Non-pigmented ciliary epithelial cell (primary cell): Measurements from ENCODE around the gene ENDOU.

Experiments
- DNase-seq: peaks from one replicate; pipeline ENCODE4 v3.0.0-alpha.2; 2010; ENCODE audit warnings: low read depth

Gene ENDOU

DNA sequence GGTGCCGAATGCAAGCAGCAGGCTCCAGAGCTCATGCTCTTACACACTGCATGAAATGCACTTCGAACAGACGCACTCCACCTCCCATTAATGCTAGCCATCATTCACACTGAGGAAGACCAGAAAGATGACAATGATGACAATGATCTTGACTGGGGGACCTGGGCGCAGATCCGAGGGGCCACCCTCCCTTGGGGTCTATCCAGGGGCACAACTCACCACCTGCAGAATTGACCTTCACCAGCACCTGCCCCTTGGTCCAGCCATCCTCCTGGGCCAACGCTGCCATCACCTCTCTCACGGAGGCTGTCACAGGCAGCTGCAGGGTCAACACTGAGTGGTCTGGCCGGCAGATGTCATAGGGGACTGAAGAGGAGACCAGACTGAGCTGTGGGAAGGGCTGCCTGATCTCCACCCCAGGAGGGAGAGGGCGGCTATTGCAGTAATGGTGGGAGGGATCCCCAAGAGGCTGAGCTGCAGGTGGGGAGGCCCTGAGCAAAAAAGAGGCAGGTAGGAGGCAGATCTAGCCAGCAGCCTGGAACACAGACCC is 18.1 kb upstream of the ENDOU start:
- no peak for DNase-seq

DNA sequence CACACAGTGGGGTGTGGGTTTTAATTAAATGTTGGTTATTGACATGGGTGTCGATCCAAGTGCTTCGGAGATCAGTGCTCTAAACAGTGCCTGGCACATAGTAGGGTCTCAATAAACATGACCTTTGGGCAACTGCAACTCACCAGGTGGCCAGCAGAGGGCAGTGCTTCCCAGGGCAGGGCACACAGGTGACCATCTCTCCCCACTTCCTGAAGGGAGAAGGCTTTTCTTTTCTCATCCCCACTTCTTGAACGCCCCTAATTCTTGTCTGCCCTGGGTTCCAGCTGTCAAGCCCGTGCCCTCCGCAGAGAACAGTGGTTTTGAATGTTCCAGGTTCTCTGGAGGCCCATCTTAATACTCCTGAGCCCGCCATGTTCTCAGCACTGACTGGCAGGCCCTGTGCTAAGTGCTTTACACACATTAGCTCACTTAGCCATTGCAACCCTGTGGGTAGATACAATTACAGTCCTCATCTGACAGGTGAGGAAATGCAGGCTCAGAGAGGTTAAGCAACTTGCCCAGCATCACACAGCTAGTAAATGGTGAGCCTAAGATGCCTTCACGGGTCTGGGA is 17.0 kb upstream of the ENDOU start:
- no peak for DNase-seq

DNA sequence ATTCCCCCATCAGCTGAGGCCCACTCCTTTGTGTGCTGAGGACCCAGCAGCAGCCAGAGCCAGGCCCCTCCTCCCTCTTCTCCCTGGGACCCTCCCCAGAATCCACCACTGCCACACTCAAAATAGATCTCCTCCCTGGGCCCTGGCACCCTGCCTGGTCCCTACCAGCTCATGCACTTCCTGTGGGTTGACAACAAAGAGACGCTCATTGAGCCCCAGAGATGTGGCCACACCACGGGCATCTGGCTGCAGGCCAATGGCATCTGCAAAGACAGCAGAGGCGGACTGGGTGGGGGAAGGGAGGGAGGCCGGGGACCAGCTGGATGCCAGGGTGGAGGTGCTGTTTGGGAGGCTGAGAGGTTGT is 16.0 kb upstream of the ENDOU start:
- DNase-seq, result no peak

DNA sequence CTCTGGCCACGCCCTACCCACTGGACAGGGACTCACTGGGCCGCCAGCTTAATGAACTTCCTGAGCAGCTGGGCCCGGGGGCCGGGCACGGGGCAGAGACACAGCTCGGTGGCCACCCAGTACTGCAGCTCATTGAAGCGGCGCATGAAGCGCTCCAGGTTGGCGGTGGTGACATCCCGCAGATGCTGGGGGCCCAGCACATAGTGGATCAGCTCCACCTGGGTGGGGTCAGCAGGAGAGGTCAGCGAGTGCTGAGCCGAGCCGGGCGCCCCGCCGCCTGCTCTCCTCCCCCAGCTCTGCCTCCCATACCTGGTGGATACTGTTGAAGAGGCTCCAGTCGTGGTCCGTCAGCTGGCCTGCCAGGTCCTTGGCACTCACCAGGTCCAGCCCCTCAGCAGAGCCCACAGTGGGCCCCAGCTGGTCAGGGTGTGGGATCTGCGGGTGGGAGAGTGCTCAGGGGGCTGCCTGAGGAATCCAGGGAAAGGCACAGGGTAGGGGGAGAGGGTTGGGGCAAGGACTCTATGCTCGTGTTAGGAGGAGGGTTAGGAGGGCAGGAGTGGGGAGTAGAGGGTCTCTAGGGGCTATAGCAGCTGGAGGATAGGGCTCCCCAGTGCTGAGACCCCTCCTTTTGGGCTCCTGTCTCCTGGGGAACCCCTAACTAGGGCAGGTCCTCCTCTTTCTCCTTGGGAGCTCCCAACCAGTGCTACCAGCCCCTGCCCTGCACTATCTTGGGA is 15.5 kb upstream of the ENDOU start:
- DNase-seq, result no peak

DNA sequence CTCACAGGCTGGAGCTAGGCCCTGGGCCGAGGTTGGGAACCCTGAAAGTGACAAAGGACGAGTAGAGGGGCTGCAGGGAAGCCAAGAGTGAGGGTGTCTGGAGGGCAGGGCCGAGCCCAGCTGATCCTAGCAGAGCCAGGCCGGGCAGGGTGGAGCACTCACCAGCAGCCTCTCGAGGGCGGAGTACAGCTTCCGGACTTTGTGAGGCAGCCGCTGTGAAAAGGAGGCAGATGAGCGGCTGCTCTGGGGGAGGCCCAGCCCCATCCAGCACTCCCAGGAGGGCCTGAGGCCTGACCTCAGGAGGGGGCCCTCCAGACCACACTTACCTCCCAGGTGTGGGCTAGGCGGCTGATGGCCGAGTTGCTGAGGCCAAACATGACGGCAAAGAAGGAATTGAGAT is 14.7 kb upstream of the ENDOU start:
- no peak for DNase-seq

DNA sequence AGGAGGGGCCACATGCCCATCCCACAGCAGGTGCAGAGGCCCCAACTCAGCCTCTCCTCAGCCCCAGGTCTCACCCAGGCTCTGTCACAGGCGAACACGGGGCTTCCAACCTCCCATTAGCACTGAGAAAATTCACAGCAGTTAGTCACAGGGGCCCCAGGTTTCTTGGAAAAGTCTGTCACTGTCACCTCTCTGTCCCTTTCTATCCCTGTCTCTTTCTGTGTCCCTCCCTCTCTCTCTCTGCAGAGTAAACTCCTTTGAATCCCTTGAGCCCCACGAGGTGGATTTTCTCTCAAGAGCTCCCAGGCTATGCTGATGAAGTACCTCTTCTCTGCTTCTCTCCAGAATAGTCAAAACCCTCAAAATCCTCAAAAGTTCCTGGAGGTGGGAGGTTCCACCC is 14.0 kb upstream of the ENDOU start:
- no peak for DNase-seq

DNA sequence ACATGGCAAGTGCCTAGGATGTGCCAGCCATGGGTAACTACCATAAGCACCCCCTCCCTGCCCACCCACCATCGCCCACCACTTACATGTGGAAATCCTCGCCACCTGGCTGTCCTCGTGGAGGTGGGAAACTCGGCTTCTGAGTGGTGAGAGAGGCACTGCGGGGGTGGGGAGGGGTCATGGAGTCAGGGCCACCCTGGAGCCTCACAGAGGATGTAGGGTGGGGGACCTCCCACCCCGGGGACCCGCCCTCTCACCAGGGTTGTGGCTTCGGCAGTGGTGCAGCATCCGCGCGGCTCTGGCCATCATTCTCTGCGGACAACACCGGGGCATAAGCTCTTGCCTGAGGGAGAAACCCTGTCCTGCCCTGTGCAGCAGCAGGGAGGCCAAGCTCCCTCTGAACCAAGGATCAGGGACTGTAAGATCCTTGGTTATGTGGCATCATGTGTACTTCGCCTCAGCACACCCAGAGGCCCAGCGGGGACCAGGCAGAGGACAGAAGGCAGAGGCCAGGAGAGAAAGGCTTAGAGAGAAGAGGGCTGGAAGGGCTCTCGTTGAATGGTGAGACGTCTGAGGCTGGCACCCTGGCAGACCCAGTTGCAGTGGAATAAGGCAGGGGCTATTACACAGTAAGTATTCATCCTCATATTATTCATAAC is 12.8 kb upstream of the ENDOU start:
- no peak for DNase-seq

DNA sequence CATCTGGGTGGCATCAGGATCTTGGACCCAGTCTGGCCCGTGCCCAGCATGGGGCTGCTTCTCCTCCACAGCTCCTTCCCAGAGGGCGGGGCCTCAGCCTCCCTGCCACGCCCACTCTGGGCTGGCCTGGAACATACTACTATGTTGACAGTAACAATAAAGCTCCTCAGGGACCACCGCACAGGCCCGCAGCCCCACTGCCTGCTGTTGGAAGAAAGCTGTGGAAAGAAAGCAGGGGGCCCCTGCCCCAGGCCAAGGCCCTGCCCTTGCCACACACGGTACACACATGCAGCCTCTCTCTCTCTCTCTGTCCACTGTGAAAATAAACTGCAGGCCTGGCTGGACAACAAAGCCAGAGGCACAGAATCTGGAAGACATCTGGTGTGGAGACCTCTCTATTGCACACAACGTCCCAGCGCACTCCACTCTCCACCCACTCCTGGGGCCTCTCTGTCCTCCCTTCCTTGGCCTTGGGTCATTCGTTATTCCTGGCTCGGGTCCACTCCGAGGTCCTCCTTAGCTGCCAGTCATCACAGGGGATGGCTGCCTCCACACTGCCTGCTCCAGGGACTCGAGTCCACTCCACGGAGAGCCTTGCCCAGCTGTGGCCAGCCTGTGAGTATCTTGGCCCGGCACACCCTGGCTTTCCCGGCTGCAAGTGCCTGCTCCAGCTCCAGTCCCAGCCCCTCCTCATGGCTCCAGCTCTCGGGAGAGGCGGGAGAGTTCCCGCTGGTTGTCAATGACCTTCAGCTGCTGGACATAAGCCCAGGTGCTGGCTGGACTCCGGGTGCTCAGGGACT is 11.8 kb upstream of the ENDOU start:
- no peak for DNase-seq

DNA sequence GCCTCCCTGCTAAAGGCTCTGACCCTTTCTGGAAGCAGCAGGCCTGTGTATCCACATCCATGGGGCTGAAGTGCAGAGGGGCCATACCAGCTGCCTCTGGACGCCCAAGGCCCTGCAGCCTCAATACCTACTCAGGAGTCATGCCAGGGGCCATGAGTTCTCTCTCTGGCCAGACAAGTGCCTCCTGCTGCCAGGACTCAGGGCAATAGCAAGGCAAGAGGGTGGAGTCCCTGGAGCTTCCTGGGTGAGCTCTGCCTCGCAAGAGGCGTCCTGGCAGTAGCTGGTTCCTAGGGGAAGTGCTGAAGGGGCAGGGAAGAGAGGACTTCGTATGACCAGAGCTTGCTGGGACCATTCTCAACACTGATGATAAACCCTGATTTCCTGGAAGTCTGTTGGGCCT is 10.9 kb upstream of the ENDOU start:
- no peak for DNase-seq

DNA sequence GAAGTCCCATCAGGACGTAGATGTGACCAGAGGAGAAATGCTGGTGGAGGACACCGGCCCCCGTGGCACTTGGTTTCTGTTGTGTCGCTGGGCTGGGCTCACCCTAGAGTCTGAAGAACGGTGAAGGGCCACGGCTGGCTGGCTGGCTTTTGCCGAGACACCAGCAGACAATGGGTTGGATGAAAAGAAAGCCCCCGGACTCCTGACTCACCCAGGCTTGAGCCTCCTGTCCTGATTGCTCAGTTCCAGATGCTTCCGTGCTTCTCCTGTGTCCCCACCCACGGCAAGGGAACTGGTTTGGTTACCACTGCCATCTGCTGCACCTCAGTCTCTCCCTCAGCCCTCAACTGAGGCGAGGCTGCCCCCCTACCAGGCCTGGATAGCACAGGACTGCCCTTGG is 10.4 kb upstream of the ENDOU start:
- DNase-seq, result no peak

DNA sequence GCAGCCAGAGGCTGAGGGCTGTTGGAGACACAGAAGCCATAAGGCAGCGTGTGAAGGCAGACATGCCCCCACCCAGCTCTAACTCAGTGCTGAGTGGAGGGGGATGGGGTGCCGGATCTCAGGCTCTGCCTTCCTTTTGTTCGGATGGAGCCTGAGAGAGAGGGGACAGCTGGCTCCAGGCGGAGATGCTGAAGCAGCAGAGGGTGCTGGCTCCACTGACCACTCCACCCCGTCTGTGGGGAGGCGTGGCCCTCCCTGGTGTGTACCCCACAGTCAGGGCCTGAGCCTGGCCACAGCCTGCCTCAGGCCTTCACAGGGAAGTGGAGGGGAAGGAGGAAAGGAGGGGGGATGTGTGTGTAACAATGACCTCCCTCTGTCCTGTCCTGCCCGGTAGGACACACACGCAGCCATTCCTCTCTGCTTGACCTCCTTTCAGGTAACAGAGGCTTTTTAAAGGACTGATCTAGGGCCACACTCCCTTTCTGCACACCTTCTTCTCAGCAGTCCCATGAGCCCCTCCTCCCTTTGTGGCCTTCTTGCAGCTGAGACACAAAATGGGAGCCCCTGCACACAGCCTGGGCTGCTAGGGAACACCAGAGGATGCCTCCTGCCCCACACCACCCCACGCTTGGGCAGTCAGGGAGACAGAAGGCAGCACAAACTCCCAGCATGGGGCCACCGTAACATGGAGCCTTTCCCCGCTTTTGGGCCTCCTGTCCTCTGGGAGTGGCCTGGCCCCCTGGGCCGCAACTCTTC is 9.6 kb upstream of the ENDOU start:
- DNase-seq, result no peak

DNA sequence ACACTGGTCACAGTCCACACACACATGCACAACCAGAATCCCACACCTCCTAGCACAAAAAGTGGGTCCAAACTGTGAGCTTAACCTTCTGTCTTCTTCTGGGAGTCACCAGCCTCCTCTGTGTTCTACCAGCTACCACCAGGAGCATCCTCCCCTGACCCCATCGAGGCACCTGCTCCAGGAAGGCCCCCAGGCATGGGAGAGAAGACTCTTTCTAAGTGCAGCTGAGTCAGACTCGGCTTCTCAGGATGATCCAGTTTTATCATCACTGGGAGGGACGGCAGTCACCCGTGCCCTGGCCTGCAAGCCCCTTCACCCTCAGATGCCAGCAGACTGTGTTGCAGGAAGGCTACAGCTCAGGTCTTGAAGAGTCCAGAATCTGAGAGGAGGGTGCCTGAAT is 7.9 kb upstream of the ENDOU start:
- no peak for DNase-seq

DNA sequence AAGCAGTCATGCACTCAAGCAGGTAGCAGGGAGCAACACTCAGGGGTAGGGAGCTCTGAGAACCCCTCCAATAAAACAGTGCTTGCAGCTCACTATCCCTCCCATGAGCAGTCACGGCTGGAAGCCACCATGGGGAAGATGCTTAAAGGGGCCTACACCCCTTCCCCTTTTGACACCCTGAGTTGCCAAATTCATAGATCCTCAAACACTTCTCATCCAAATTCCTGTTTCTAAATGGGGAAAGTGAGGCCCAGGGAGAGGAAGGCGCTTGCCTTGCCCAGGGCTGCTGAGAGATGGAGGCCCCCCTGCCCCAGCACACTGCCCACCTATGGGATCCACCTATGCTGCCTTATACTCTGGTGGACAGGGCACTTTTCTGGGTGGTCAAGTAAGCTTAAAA is 7.2 kb upstream of the ENDOU start:
- no peak for DNase-seq

DNA sequence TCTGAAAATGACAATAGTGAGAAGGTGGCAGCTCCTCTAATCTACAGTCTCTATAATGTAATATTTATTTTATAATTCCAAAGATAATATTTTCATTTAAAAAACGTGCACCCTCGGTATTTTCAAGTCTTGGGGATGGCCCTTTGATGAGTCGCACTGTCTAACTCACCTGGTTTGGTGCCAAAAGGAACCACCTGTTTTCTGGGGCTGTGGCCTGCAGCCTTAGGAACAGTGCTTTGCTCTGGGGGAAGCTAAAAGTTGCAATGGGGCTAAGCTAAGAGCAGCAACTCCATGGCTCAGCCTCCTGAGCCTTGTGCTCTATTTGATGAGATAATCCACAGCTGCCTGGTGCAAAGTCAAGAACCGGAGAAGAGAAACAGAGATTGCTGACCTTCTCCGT is 6.4 kb upstream of the ENDOU start:
- no peak for DNase-seq

DNA sequence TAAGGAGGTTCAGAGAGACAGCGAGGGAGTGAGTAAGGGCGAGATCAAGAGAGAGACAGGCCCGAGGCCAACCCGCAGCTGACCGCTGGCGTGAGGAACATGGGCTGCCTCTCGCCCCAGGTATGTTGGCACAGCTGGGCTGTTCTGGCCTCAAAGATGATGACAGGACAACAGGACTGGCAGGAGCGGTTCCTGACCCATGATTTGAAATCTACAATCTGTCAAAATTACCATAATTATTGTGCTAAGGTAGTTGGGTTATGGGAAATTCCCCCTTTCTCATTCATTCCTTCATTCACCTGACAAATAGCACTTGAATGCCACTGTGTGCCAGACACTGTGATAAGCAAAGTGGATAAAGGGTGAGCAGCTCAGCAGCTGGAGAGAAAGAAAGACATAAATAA is 5.1 kb upstream of the ENDOU start:
- DNase-seq, result no peak

DNA sequence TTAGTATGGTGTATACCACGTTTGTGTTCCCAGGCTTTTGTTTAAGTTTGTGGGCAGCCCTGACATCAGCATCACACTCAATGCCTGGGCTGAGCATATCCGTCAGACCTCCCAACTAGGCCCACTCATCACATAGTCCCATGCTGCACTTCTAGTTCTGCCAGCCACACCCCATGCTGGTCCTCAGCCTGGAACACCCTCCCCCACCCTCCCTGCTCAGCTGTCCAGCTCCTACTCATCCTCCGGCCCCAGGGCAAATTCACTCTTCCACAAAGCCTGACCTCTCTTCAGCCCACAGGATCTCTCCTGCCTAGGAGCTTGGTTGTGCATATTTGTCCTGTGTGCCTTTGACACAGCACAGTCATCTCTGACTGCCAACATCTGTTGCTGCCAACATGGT is 3.9 kb upstream of the ENDOU start:
- DNase-seq, result no peak

DNA sequence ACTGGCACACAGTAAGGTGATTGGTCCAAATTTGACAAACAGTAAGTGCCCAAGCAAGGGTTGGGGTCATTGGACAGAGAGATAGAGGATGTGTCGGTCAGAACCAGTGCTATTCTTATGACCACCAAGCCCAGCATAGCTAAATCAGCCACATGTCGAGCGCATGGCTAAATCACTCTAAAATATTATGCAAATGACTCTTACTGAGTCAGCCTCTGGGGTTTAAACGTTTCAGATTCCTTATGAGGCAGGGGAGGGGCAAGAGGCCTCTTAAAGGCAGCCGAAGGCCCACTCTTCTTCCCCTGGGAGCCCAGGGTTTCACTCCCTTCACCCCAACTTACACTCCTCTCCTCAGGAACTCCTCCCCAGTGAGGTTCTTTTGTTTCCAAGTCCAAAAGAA is 603 bp upstream of the ENDOU start:
- no peak for DNase-seq

DNA sequence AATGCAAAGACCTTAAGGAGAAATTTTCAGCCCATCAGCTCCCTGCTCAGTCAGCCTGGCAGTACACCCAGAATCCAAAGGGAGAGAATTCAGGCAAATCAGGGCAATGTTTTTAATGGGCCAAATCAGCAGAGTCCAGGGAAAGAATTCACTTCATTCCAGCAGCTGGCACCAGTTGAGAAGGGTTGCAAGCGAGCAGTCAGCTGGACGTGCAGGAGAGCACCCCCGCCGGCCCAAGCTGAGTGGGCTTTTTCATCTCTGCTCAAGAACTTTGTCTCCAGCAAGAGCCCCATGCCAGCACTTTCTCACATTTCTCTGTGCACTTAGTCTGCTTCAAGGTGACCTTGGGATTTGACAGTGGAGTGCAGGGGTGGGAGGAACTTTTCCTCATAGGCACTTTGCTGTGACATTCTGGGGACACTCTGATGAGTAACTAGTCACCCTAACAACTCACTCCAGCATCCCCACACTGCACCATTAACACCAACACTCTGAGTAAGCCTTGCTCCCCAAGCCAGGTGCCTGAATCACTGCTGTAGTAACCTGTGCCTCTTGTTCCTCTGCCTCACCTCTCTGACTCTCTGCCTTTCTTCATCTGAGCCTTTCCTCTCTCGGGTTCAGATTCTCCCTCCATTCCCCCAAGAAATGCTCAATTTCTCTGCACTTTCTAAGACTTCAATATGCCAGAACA is 2.2 kb downstream of the ENDOU start:
- no peak for DNase-seq

DNA sequence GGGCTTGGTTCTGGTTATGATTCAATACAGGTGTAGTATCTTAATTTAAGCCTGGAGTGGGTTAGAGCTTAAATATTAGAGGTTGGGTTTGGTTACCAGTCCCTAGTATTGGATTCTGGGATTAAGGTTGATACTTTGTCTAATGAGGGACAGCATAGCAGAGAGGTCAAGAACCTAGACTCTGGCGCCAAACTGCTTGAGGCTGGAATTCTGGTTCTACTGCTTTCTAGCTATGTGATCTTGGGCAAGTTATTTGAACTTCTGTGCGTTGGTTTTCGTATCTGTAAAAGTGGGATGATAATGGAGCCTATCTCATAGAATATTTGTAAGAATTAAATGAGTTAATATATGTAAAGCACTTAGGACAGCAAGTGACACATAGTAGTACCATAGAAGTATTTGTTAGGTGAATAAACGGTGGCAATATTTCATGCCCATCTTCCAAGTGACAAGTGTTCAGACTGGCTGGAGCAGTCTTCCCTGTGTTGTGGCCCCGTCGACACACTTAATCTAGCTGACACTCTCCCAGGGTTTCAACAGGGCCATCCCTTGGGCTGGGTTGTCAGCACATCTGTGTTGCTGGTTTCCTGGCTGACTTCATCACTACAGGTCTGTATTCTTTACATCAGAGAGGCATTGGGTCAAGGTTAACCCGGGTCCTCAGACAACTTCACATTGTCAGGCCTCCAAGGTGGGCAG is 3.0 kb downstream of the ENDOU start:
- DNase-seq, result no peak

DNA sequence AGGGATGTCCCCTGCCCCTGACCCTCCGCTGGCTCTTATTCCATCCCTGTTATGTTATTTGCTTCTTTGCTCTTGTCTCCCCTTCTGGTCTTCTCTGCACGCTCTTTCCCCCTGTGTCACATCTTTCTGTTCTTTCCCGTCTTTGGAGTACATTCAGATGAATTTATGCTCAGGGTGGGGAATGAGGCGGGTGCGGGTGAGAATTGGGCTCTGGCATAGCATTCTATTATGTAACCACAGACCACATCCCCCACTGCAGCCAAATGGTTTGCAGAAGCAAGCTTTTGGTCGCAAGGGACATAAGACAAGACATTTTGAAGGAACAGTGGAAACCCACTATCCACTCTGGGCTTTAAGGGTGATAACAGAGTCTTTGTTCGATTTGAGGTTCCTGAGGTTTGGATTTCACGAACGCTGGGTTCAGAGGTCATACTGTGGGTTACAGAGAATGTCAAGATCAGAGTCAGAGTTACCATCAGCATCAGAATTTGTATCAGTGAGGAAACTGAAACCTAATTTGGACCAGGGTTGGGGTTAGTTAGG is 3.8 kb downstream of the ENDOU start:
- DNase-seq, result no peak
